ENCODE measurements around the gene LRRC53.

DNA sequence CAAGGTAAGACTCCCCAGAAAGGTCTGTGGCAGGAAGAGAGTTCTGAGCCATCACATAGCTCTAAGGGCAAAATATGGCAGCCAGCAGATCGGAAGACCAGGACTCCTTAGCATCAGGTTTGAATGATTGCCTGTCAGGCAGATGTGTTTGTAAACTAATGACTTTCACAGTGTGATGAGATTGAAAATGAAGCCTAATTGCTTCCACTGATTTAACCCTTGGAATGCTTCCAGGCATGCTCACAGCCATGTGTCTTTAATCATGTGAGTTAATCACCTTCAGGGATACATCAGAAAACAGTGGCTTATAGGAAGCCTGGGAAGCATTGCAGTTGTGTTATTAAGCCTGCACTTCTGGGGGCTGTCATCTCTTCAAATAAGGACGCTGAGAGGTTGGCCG, 82.8 kb downstream of the LRRC53 start:
- TF ChIP-seq, protein P1, sequence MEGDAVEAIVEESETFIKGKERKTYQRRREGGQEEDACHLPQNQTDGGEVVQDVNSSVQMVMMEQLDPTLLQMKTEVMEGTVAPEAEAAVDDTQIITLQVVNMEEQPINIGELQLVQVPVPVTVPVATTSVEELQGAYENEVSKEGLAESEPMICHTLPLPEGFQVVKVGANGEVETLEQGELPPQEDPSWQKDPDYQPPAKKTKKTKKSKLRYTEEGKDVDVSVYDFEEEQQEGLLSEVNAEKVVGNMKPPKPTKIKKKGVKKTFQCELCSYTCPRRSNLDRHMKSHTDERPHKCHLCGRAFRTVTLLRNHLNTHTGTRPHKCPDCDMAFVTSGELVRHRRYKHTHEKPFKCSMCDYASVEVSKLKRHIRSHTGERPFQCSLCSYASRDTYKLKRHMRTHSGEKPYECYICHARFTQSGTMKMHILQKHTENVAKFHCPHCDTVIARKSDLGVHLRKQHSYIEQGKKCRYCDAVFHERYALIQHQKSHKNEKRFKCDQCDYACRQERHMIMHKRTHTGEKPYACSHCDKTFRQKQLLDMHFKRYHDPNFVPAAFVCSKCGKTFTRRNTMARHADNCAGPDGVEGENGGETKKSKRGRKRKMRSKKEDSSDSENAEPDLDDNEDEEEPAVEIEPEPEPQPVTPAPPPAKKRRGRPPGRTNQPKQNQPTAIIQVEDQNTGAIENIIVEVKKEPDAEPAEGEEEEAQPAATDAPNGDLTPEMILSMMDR (IDR thresholded peaks at IDR 0.05; ENCODE audit: low read length), result no peak
- TF ChIP-seq EZH2 (IDR thresholded peaks at IDR 0.05; ENCODE audit: borderline replicate concordance, low read length), result no peak
